C4-2B (cell line): Measurements from ENCODE around the gene OR5M3.

Experiments
- H3K27ac ChIP-seq: fragments of 450-650 bp; 2 replicates; pipeline ENCODE4 v1.5.1; 2017
- CTCF ChIP-seq: fragments of 450-650 bp; conservative IDR thresholded peaks from 2 replicates; pipeline ENCODE4 v1.5.1; 2017; ENCODE audit warnings: mild to moderate bottlenecking
- ZFX ChIP-seq: fragments of 450-650 bp; IDR thresholded peaks from 2 replicates; pipeline ENCODE4 v1.6.1; 2017

Gene OR5M3

GRCh38 chr11:56486801-56487200 lies 13.6 kb upstream of the OR5M3 start:
- TF ChIP-seq ZFX: no peak
- no peak for TF ChIP-seq CTCF
- H3K27ac ChIP-seq: no peak overlapping the region

GRCh38 chr11:56474729-56475235 lies 1.6 kb upstream of the OR5M3 start:
- no peak overlapping the region for H3K27ac ChIP-seq
- no peak for TF ChIP-seq CTCF
- no peak for TF ChIP-seq ZFX

DNA sequence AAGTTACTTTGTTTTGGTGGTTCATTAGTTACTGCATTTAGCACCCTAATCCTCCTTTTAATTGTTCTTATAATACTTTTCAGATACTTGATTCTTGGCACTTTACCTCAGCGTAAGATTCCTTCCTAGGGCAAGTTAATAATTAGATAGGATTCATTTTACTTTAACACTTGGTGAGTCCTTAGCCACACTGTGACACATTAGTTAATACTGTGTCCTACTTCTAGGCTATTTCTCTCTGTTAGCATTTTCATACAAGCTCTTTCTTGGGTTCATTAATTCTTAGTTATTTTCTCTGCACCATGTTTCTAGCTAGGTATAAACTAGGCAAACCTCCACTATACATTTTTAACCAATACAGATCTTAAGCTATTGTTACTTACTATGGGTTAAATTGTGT lies 16.1 kb downstream of the OR5M3 start:
- TF ChIP-seq ZFX (no peak), CTCF (no peak)
- no peak overlapping the region for H3K27ac ChIP-seq

DNA sequence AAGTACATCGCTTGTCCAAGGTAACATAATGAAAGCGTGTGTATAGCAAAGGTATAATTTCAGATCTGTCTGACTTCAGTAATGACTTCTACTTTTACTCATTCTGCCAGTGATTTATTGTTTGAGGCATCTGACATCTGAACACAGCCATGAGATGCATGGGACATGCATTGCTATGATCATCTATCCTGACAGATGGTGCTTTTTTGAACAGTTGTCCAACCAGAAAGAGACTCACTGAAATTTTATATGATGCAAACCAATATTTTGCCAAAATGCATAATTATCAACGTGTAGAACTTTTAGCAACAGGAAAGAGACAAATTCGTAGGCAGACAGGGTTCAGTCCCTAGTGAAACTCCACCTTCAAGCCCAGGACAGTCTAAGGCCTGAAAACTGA lies 19.6 kb downstream of the OR5M3 start:
- TF ChIP-seq ZFX (no peak), CTCF (no peak)
- no peak overlapping the region for H3K27ac ChIP-seq
